ENCODE results near the gene SMC2.

Gene SMC2

DNA sequence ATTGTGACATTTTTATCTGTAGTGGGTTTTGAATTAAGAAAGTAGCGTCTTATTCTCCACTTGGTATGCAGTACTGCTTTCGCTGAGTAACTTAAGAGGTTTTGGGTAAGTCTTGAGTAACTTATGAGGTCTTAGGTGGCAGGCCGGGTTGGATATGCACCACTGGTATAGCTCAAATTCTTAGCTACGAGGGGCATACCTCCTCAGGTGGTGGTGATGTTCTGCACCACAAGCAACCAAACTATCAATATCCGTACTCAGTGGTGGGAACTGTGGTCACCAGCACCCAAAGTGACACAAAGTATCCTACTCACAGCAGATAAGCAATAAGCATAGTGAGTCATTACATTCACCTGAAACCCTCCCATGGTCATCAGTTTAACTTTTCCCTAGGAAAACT is 13.7 kb downstream of the SMC2 start:
- DNase-seq (ENCODE audit: low read depth): no peak

DNA sequence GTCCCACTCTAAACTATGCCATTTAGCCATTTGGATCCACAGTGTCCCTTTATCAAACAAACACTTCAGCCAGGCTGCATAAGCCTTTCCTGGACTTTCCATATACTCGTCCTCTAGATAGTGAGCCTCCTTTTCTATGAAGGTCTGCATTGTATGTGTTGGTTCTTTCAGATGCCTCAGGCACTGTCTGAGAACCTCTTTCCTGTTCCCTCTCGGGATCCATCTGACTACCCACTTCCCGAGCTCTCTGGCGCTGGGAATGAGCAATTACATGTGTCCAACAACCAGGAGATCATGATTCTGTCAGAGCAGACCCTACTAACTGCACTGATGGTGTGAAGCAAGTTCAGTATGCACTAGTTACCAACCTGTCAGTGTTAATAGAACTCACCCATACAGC is 14.2 kb downstream of the SMC2 start:
- no peak for DNase-seq (ENCODE audit: low read depth)

DNA sequence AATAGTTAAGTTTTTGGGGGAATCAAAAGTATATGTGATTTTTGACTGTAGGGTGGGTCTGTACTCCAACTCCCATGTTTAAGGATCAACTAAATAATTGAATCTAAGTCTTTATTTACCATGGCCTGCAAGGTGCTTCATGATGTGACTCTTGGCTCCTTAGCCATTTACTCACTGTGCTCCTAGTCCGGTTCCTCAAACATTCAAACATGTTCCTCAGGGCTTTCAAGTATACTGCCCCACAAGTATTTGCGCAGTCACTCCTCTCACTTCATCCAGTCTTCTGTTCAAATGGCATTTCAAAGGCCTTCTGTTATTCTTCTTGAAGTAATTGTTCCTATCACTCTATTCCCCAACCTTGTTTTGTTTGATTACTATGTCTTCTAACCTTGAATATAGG is 16.4 kb downstream of the SMC2 start:
- DNase-seq (ENCODE audit: low read depth): no peak

GRCh38 chr9:104118916-104119315 is 24.8 kb downstream of the SMC2 start:
- DNase-seq (ENCODE audit: low read depth): no peak

DNA sequence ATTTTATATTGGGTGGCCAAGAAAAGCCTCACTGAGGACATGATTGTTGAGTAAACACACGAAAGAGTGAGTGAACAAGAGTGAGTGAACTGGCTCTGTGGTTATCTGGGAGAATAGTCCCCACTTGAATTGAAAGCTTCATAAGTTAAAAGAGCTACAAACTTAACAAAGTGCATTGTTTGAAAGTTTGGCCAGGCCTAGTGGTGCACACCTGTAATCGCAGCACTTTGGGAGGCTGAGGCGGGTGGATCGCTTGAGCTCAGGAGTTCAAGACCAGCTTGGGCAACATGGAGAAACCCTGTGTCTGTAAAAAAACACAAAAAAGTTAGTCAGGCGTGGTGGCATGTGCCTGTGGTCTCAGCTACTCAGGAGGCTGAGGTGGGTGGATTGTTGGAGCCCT is 26.9 kb downstream of the SMC2 start:
- no peak for DNase-seq (ENCODE audit: low read depth)

GRCh38 chr9:104138243-104138868 is 44.2 kb downstream of the SMC2 start:
- no peak for DNase-seq (ENCODE audit: low read depth)

- DNase-seq (ENCODE audit: low read depth): no peak
Observed at GRCh38 chr9:104142799-104143549, 48.9 kb downstream of the SMC2 start.

DNA sequence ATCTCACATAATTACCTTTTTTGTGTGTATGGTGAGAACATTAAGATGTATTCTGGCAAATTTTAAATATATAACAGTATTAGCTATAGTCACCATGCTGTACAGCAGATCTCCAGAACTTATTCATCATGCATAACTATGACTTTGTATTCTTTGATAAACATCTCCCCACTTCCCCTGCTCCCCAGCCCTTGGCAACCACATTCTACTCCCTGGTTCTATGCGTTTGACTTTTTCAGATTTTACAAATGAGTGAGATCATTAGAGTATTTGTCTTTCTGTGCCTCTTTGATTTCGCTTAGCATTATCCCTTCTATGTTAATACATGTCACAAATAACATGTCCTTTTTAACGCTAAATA is 49.4 kb downstream of the SMC2 start:
- DNase-seq (ENCODE audit: low read depth): no peak

DNA sequence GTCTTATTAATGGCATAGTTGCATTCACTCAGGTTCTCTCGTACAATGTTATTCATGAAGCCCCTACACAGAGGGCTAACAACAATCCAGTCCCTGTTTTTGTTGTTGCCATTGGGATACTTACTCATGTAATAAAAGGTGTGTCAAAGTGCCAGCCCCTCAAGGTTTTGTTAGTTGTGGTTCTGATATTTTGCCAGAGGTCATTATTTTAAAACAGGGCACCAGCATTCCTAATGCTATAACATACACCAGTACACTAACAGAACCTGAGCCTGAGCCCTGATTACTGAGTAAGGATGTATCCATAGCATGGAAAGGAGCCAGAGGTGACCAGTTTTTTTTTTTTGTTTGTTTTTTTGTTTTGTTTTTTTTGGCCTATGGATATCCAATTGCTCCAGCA is 50.2 kb downstream of the SMC2 start:
- DNase-seq (ENCODE audit: low read depth): no peak

- DNase-seq (ENCODE audit: low read depth): no peak
Observed at GRCh38 chr9:104173067-104173466, 79.0 kb downstream of the SMC2 start.

- DNase-seq (ENCODE audit: low read depth): no peak
Observed at GRCh38 chr9:104177003-104177611, 83.0 kb downstream of the SMC2 start.

- DNase-seq (ENCODE audit: low read depth): no peak
Observed at GRCh38 chr9:104177676-104178075, 83.6 kb downstream of the SMC2 start.
